HepG2 (cell line): ENCODE data around the gene MADCAM1. TPM values are rescaled to one million over a fixed set of nuclear protein-coding genes. Genes with fewer than 3 reads are reported as not detected.

Experiments used
- AGO2 ChIP-seq: fragments of 200-400 bp; formaldehyde crosslinking; optimal IDR thresholded peaks from 2 replicates; pipeline ENCODE3; 2017; ENCODE audit warnings: mild to moderate bottlenecking, low read depth, low read length, moderate library complexity
- AHDC1 ChIP-seq: sonication (generic); formaldehyde crosslinking; IDR thresholded peaks from 2 replicates; pipeline ENCODE4 v1.5.1; 2020; ENCODE audit warnings: mild to moderate bottlenecking, missing genetic modification reagents, borderline replicate concordance
- ASH2L ChIP-seq: fragments of 300-600, 200-600 bp; sonication (generic); IDR thresholded peaks from 2 replicates; pipeline ENCODE4 v1.7.0; 2017; ENCODE audit warnings: low read depth, mild to moderate bottlenecking, moderate library complexity, mixed read lengths, low read length; ENCODE audit not compliant: insufficient read length
- ATAD3A ChIP-seq: sonication (generic); formaldehyde crosslinking; IDR thresholded peaks from 2 replicates; pipeline ENCODE4 v1.4.0; 2020; ENCODE audit warnings: missing genetic modification reagents
- ATF2 ChIP-seq: sonication (generic); formaldehyde crosslinking; IDR thresholded peaks from 2 replicates; pipeline ENCODE4 v1.4.0; 2020; ENCODE audit warnings: missing genetic modification reagents
- FOXO1 ChIP-seq: sonication (generic); formaldehyde crosslinking; IDR thresholded peaks from 2 replicates; pipeline ENCODE4 v1.4.0; 2020; ENCODE audit warnings: missing genetic modification reagents
- GLMP ChIP-seq: sonication (generic); formaldehyde crosslinking; IDR thresholded peaks from 2 replicates; pipeline ENCODE4 v1.9.0; 2021; ENCODE audit warnings: missing genetic modification reagents, mild to moderate bottlenecking, borderline replicate concordance
- HCFC1 ChIP-seq: fragments of 150-350 bp; IDR thresholded peaks from 2 replicates; pipeline ENCODE4 v1.6.1; 2014; ENCODE audit warnings: low read depth, low read length
- KLF15 ChIP-seq: sonication (generic); formaldehyde crosslinking; IDR thresholded peaks from 2 replicates; pipeline ENCODE4 v1.8.1; 2023; ENCODE audit warnings: borderline replicate concordance, mild to moderate bottlenecking, inconsistent platforms, missing genetic modification reagents, mixed read lengths
- MBNL3 ChIP-seq: fragments of 250-450 bp; sonication (Bioruptor Pico); conservative IDR thresholded peaks from 2 replicates; pipeline ENCODE4 v1.8.0; 2022; ENCODE audit warnings: mild to moderate bottlenecking, inconsistent platforms
- MTA1 ChIP-seq: sonication (generic); formaldehyde crosslinking; IDR thresholded peaks from 2 replicates; pipeline ENCODE4 v1.4.0; 2020; ENCODE audit warnings: missing genetic modification reagents, mild to moderate bottlenecking, borderline replicate concordance
- NCOA2 ChIP-seq: sonication (generic); formaldehyde crosslinking; IDR thresholded peaks from 2 replicates; pipeline ENCODE4 v1.8.0; 2022; ENCODE audit warnings: inconsistent platforms
- NFYC ChIP-seq: IDR thresholded peaks from 2 replicates; pipeline ENCODE4 v1.6.1; 2016; ENCODE audit warnings: missing genetic modification reagents, missing compliant biosample characterization
- RARG ChIP-seq: sonication (generic); formaldehyde crosslinking; IDR thresholded peaks from 2 replicates; pipeline ENCODE4 v1.4.0; 2020; ENCODE audit warnings: low read depth, mild to moderate bottlenecking, missing genetic modification reagents
- TBP ChIP-seq: sonication (generic); formaldehyde crosslinking; IDR thresholded peaks from 2 replicates; pipeline ENCODE4 v1.5.0; 2020; ENCODE audit warnings: missing genetic modification reagents
- ZNF18 ChIP-seq: sonication (generic); formaldehyde crosslinking; IDR thresholded peaks from 2 replicates; pipeline ENCODE4 v1.8.0; 2022; ENCODE audit warnings: mild to moderate bottlenecking, missing genetic modification reagents; ENCODE audit not compliant: insufficient replicate concordance
- ZNF207 ChIP-seq: fragments of 450-650 bp; IDR thresholded peaks from 2 replicates; pipeline ENCODE4 v1.6.1; 2016; ENCODE audit warnings: antibody characterized with exemption, borderline replicate concordance
- ZNF44 ChIP-seq: sonication (generic); formaldehyde crosslinking; IDR thresholded peaks from 2 replicates; pipeline ENCODE4 v1.5.1; 2020; ENCODE audit warnings: mild to moderate bottlenecking, missing genetic modification reagents
- ZNF558 ChIP-seq: sonication (generic); formaldehyde crosslinking; IDR thresholded peaks from 2 replicates; pipeline ENCODE4 v1.9.0; 2022; ENCODE audit warnings: mild to moderate bottlenecking, missing genetic modification reagents, borderline replicate concordance
- polyA plus RNA-seq, 8 experiments: library from polyadenylated mRNA; depleted of rRNA in 3 of 8; stranded (reverse) in 7 of 8; unstranded in 1 of 8; fragments of >200 nt; fragmentation: Illumina TruSeq in 4 of 8; extraction: Trizol in 4 of 8; gene quantifications; 2 replicates each; pipeline versions ENCODE4 v1.2.1 to v1.2.3, GENCODE V29; 2011 to 2016; ENCODE audit warnings: low read depth in 4 of 8, missing spikeins in 1 of 8, mixed read lengths in 1 of 8; ENCODE audit not compliant: insufficient read depth in 1 of 8
- total RNA-seq, 5 experiments: library from RNA; depleted of rRNA; stranded (reverse); fragments of >200 nt; fragmentation: Illumina TruSeq; extraction: Trizol; gene quantifications; 2 replicates each; pipeline ENCODE4 v1.2.3, GENCODE V29; 2016; ENCODE audit warnings: low read depth in 1 of 5

MADCAM1 gene
- total and polyA plus RNA-seq, 2 of the 13 experiments (the other 11 are each of a cell fraction or from before 2014, with no cell fraction given), result 0.29 to 0.33 TPM

- TF ChIP-seq KLF15 (CRISPR knock-in tag) (no peak), NFYC (CRISPR knock-in tag) (0 out of 2 replicates have a peak, but pooled peaks have one; percentile 7), ATF2 (CRISPR knock-in tag) (peak; percentile 36; the same call in 1 of the 2 replicates), GLMP (CRISPR knock-in tag) (no peak), ASH2L (peak; percentile 57), AHDC1 (CRISPR knock-in tag) (no peak), HCFC1 (peak; percentile 95), ZNF558 (CRISPR knock-in tag) (peak; percentile 27; the same call in 1 of the 2 replicates), MBNL3 (CRISPR knock-in tag) (no peak), ZNF18 (CRISPR knock-in tag) (no peak), ZNF44 (CRISPR knock-in tag) (no peak), ATAD3A (no peak), RARG (no peak), AGO2 (no peak), MTA1 (CRISPR knock-in tag) (peak; percentile 75; the same call in 1 of the 2 replicates), TBP (CRISPR knock-in tag) (peak; percentile 98), NCOA2 (CRISPR knock-in tag) (no peak), FOXO1 (CRISPR knock-in tag) (peak; percentile 68; the same call in 1 of the 2 replicates), ZNF207 (no peak)
These were observed 7.5 kb upstream of the MADCAM1 start (continued) for GRCh38 chr19:488505-489417.
